Tibial artery (tissue), 4 donors: ENCODE results near the gene LACTBL1.

Experiments
- DNase-seq, 2 donors: peaks; one replicate each; pipeline ENCODE4 v3.0.0-alpha.2; 2019
- H3K27ac ChIP-seq, 2 donors: fragments of 200-600 bp; sonication (generic) in 1 of 2; 1 replicate in 1 of 2; 2 replicates in 1 of 2; pipeline ENCODE4 v1.5.1; 2018 to 2019; ENCODE audit warnings: mild to moderate bottlenecking in 1 of 2
- H3K27me3 ChIP-seq, 2 donors: fragments of 200-600 bp; sonication (generic) in 1 of 2; one replicate each; pipeline versions ENCODE4 v1.5.1 to v1.6.0; 2016 to 2019
- H3K36me3 ChIP-seq, 3 donors: fragments of 200-600 bp; sonication (generic) in 2 of 3; one replicate each; pipeline ENCODE4 v1.5.1; 2016 to 2019; ENCODE audit warnings: mild to moderate bottlenecking in 2 of 3
- H3K4me1 ChIP-seq, 4 donors: fragments of 200-600 bp; sonication (generic) in 2 of 4; 1 replicate in 3 of 4; 2 replicates in 1 of 4; pipeline ENCODE4 v1.5.1; 2016 to 2019
- H3K4me3 ChIP-seq, 2 donors: fragments of 200-600 bp; sonication (generic) in 1 of 2; 1 replicate in 1 of 2; 2 replicates in 1 of 2; pipeline ENCODE4 v1.5.1; 2018 to 2019; ENCODE audit warnings: mild to moderate bottlenecking in 2 of 2
- H3K9me3 ChIP-seq, 3 donors: fragments of 200-600 bp; sonication (generic) in 1 of 3; one replicate each; pipeline ENCODE4 v1.5.1; 2016 to 2019
- CTCF ChIP-seq, 2 experiments: fragments of 200-600 bp in 1 of 2; fragments of 450-650 bp in 1 of 2; IDR thresholded peaks; one replicate each; pipeline ENCODE4 v1.5.1; 2017 to 2019; ENCODE audit warnings: antibody characterized with exemption in 2 of 2, mild to moderate bottlenecking in 1 of 2, moderate library complexity in 1 of 2
- intact Hi-C: fragments of 100-400 bp; cut with DNase I; formaldehyde crosslinking; loops from one replicate; pipeline ENCODE4 v1.15.0; 2023; ENCODE audit warnings: low total_unique reads

LACTBL1 gene

GRCh38 chr1:22919341-22920025, 53.2 kb downstream of the LACTBL1 start:
- no peak overlapping the region for H3K27ac ChIP-seq
- no peak overlapping the region for H3K4me3 ChIP-seq
- DNase-seq = no peak
- intact Hi-C loops = no loop called here
- no peaks in the 10 kb centered on the region for H3K4me1 ChIP-seq
- peaks cover 0 to 55% of the 10 kb centered on the region in 2 donors for H3K27me3 ChIP-seq
- H3K36me3 ChIP-seq = no peaks in the 10 kb centered on the region
- TF ChIP-seq CTCF (IDR thresholded peaks at IDR 0.05) = no peak
- no peaks in the 10 kb centered on the region for H3K9me3 ChIP-seq

- Histone ChIP-seq H3K27me3 (peaks cover 0 to 47% of the 10 kb centered on the region in 2 donors), H3K27ac (no peak overlapping the region), H3K4me1 (peaks cover 0 to 5% (median 0%) of the 10 kb centered on the region in 4 donors), H3K9me3 (no peaks in the 10 kb centered on the region), H3K36me3 (no peaks in the 10 kb centered on the region), H3K4me3 (no peak overlapping the region)
- TF ChIP-seq CTCF (IDR thresholded peaks at IDR 0.05) = no peak
- intact Hi-C loops = no loop called here
- DNase-seq = no peak
These were observed 54.0 kb downstream of the LACTBL1 start for GRCh38 chr1:22918644-22919043.

- intact Hi-C loops = no loop called here
- Histone ChIP-seq H3K27me3 (peaks cover 0 to 45% of the 10 kb centered on the region in 2 donors), H3K4me3 (no peak overlapping the region), H3K9me3 (no peaks in the 10 kb centered on the region), H3K36me3 (no peaks in the 10 kb centered on the region), H3K27ac (no peak overlapping the region), H3K4me1 (peaks cover 0 to 6% (median 0%) of the 10 kb centered on the region in 4 donors)
- no peak for DNase-seq
- no peak for TF ChIP-seq CTCF (IDR thresholded peaks at IDR 0.05)
These were observed 54.7 kb downstream of the LACTBL1 start for GRCh38 chr1:22917989-22918388.

- H3K27ac ChIP-seq = no peak overlapping the region
- no peak overlapping the region for H3K4me3 ChIP-seq
- no peak for DNase-seq
- peaks cover 0 to 50% of the 10 kb centered on the region in 2 donors for H3K27me3 ChIP-seq
- H3K4me1 ChIP-seq = peaks cover 0 to 6% (median 0%) of the 10 kb centered on the region in 4 donors
- H3K36me3 ChIP-seq = no peaks in the 10 kb centered on the region
- intact Hi-C loops = no loop called here
- no peaks in the 10 kb centered on the region for H3K9me3 ChIP-seq
- no peak for TF ChIP-seq CTCF (IDR thresholded peaks at IDR 0.05)
These were observed 56.2 kb downstream of the LACTBL1 start for GRCh38 chr1:22916471-22916820.

GRCh38 chr1:22915816-22916470, 56.7 kb downstream of the LACTBL1 start:
- TF ChIP-seq CTCF (IDR thresholded peaks at IDR 0.05) = no peak

More at GRCh38 chr1:22915816-22916470, 56.7 kb downstream of the LACTBL1 start:
- no peak overlapping the region for H3K4me3 ChIP-seq
- no peak for DNase-seq
- peaks cover 0 to 50% of the 10 kb centered on the region in 2 donors for H3K27me3 ChIP-seq
- H3K36me3 ChIP-seq = no peaks in the 10 kb centered on the region
- H3K27ac ChIP-seq = no peak overlapping the region
- no peaks in the 10 kb centered on the region for H3K9me3 ChIP-seq
- H3K4me1 ChIP-seq = peaks cover 0 to 6% (median 0%) of the 10 kb centered on the region in 4 donors
- intact Hi-C loops = no loop called here
